GM19455 (cell line): ENCODE measurements around the gene SMCO3.

Source experiments
- ATAC-seq: cut with Tn5 transposase; IDR thresholded peaks from one replicate; pipeline ENCODE4 v1.9.1; 2021; ENCODE audit not compliant: unreplicated experiment

The SMCO3 gene

GRCh38 chr12:14814014-14814413, at the start of gene SMCO3:
Gene SMCO3 (minus strand): TSS chr12:14814182. CDS start chr12:14806680, 7,502 bp downstream.
- no peak for ATAC-seq

GRCh38 chr12:14860490-14860889, 46.5 kb upstream of the SMCO3 start:
- no peak for ATAC-seq

- ATAC-seq = no peak
These were observed 44.5 kb upstream of the SMCO3 start for GRCh38 chr12:14858513-14858912.

- no peak for ATAC-seq
These were observed 40.7 kb upstream of the SMCO3 start for GRCh38 chr12:14854586-14855183.

- ATAC-seq = no peak
These were observed 40.0 kb upstream of the SMCO3 start for GRCh38 chr12:14853961-14854360.

- ATAC-seq = no peak
These were observed 38.9 kb upstream of the SMCO3 start for GRCh38 chr12:14852880-14853279.

- peak; percentile 83 for ATAC-seq
These were observed 37.1 kb upstream of the SMCO3 start for GRCh38 chr12:14850929-14851663.

- no peak for ATAC-seq
These were observed 35.7 kb upstream of the SMCO3 start for GRCh38 chr12:14849661-14850060.

GRCh38 chr12:14846876-14847580, 33.0 kb upstream of the SMCO3 start:
- no peak for ATAC-seq

- ATAC-seq = no peak
These were observed 32.1 kb upstream of the SMCO3 start for GRCh38 chr12:14846042-14846587.

GRCh38 chr12:14845350-14845750, 31.4 kb upstream of the SMCO3 start:
- no peak for ATAC-seq

- ATAC-seq = no peak
These were observed 30.4 kb upstream of the SMCO3 start for GRCh38 chr12:14844401-14844800.

GRCh38 chr12:14843425-14843887, 29.5 kb upstream of the SMCO3 start, which contains the start of gene ART4:
Gene ART4 (minus strand): TSS chr12:14843526. CDS start chr12:14843113, 413 bp downstream.
- no peak for ATAC-seq

- no peak for ATAC-seq
These were observed 28.3 kb upstream of the SMCO3 start for GRCh38 chr12:14842315-14842714.

- no peak for ATAC-seq
These were observed 27.8 kb upstream of the SMCO3 start for GRCh38 chr12:14841761-14842160.

- no peak for ATAC-seq
These were observed 26.6 kb upstream of the SMCO3 start for GRCh38 chr12:14840616-14841015.

- no peak for ATAC-seq
These were observed 25.3 kb upstream of the SMCO3 start for GRCh38 chr12:14839262-14839661.

- no peak for ATAC-seq
These were observed 22.6 kb upstream of the SMCO3 start for GRCh38 chr12:14836336-14837210.

GRCh38 chr12:14834509-14834908, 20.5 kb upstream of the SMCO3 start:
- no peak for ATAC-seq

- no peak for ATAC-seq
These were observed 20.0 kb upstream of the SMCO3 start for GRCh38 chr12:14833952-14834351.

- ATAC-seq = no peak
These were observed 19.4 kb upstream of the SMCO3 start for GRCh38 chr12:14833336-14833735.
